Trophoblast cell (in vitro differentiated cells and primary cell): Measurements from ENCODE around the gene PRELID2.

Experiments used
- DNase-seq, 2 donors: peaks; one replicate each; pipeline ENCODE4 v3.0.0-alpha.2; 2016
- H2AFZ ChIP-seq: 2 replicates; pipeline ENCODE4 v1.6.1; 2013; ENCODE audit warnings: low read length, moderate library complexity, mild to moderate bottlenecking; ENCODE audit not compliant: insufficient read depth, poor library complexity
- H2AK5ac ChIP-seq: 2 replicates; pipeline ENCODE4 v1.6.1; 2013; ENCODE audit warnings: mild to moderate bottlenecking, low read length
- H2BK120ac ChIP-seq: 2 replicates; pipeline ENCODE4 v1.6.1; 2013; ENCODE audit warnings: low read length, mild to moderate bottlenecking, moderate library complexity; ENCODE audit not compliant: insufficient read depth, poor library complexity
- H2BK12ac ChIP-seq: 2 replicates; pipeline ENCODE4 v1.6.1; 2013; ENCODE audit warnings: mild to moderate bottlenecking, low read length, moderate library complexity
- H2BK5ac ChIP-seq: 2 replicates; pipeline ENCODE4 v1.6.1; 2013; ENCODE audit warnings: low read length, low read depth, moderate library complexity, mild to moderate bottlenecking; ENCODE audit not compliant: poor library complexity
- H3K14ac ChIP-seq: 2 replicates; pipeline ENCODE4 v1.6.1; 2013; ENCODE audit warnings: mild to moderate bottlenecking, low read length
- H3K18ac ChIP-seq: 2 replicates; pipeline ENCODE4 v1.6.1; 2013; ENCODE audit warnings: mild to moderate bottlenecking, low read length
- H3K23ac ChIP-seq: 2 replicates; pipeline ENCODE4 v1.6.1; 2013; ENCODE audit warnings: low read length
- H3K27ac ChIP-seq: 2 replicates; pipeline ENCODE4 v1.5.1; 2013; ENCODE audit warnings: low read depth, mild to moderate bottlenecking, inconsistent platforms, low read length, moderate library complexity
- H3K27me3 ChIP-seq: 2 replicates; pipeline ENCODE4 v1.6.1; 2013; ENCODE audit warnings: inconsistent platforms, mild to moderate bottlenecking, low read length, moderate library complexity; ENCODE audit not compliant: insufficient read depth
- H3K36me3 ChIP-seq, 2 experiments: 1 replicate in 1 of 2; 2 replicates in 1 of 2; pipeline ENCODE4 v1.6.1; 2013; ENCODE audit warnings: low read length in 2 of 2, mild to moderate bottlenecking in 2 of 2, moderate library complexity in 1 of 2; ENCODE audit not compliant: insufficient read depth in 2 of 2, control insufficient read depth in 1 of 2
- H3K4ac ChIP-seq: 2 replicates; pipeline ENCODE4 v1.6.1; 2013; ENCODE audit warnings: low read depth, mild to moderate bottlenecking, low read length, moderate library complexity
- H3K4me1 ChIP-seq, 2 experiments: 1 replicate in 1 of 2; 2 replicates in 1 of 2; pipeline ENCODE4 v1.6.1; 2013; ENCODE audit warnings: low read length in 2 of 2, mild to moderate bottlenecking in 2 of 2, moderate library complexity in 1 of 2; ENCODE audit not compliant: insufficient read depth in 2 of 2, control insufficient read depth in 1 of 2
- H3K4me2 ChIP-seq: 2 replicates; pipeline ENCODE4 v1.6.1; 2013; ENCODE audit warnings: inconsistent platforms, mild to moderate bottlenecking, low read length, moderate library complexity
- H3K4me3 ChIP-seq: 2 replicates; pipeline ENCODE4 v1.5.1; 2013; ENCODE audit warnings: mild to moderate bottlenecking, low read depth, low read length, inconsistent platforms
- H3K79me1 ChIP-seq: one replicate; pipeline ENCODE4 v1.6.1; 2013; ENCODE audit warnings: low read length
- H3K79me2 ChIP-seq: 2 replicates; pipeline ENCODE4 v1.6.1; 2013; ENCODE audit warnings: low read length, mild to moderate bottlenecking; ENCODE audit not compliant: control insufficient read depth, insufficient read depth, poor library complexity
- H3K9ac ChIP-seq: 2 replicates; pipeline ENCODE4 v1.6.1; 2013; ENCODE audit warnings: mild to moderate bottlenecking, low read length
- H3K9me3 ChIP-seq: 2 replicates; pipeline ENCODE4 v1.6.1; 2013; ENCODE audit warnings: low read depth, mild to moderate bottlenecking, control low read depth, inconsistent platforms, low read length; ENCODE audit not compliant: insufficient read depth
- H4K12ac ChIP-seq: 2 replicates; pipeline ENCODE4 v1.6.1; 2013; ENCODE audit warnings: low read depth, mild to moderate bottlenecking, low read length, moderate library complexity
- H4K8ac ChIP-seq: 2 replicates; pipeline ENCODE4 v1.6.1; 2013; ENCODE audit warnings: low read depth, mild to moderate bottlenecking, low read length, moderate library complexity
- H4K91ac ChIP-seq: one replicate; pipeline ENCODE4 v1.6.1; 2013; ENCODE audit warnings: low read depth, mild to moderate bottlenecking, low read length, moderate library complexity
- WGBS: extraction: QIAGEN DNeasy Blood & Tissue Kit; methylation state at CpG from one replicate; pipeline ENCODE4 v1.1.7; 2013; ENCODE audit warnings: missing lambda C conversion rate; ENCODE audit not compliant: insufficient read length, insufficient coverage; ENCODE audit errors: extremely low coverage; 5-methylcytosine and 5-hydroxymethylcytosine counted together

PRELID2 gene

GRCh38 chr5:145712245-145712644, 122.9 kb downstream of the PRELID2 start:
- H2AFZ ChIP-seq, result no peak overlapping the region
- no peak overlapping the region for H2BK5ac ChIP-seq
- H4K91ac ChIP-seq, result no peak overlapping the region
- H3K9me3 ChIP-seq, result no peaks in the 10 kb centered on the region
- no peak overlapping the region for H3K18ac ChIP-seq
- no peaks in the 10 kb centered on the region for H3K36me3 ChIP-seq
- DNase-seq, result no peak
- H3K4me2 ChIP-seq, result no peak overlapping the region
- no peak overlapping the region for H2BK12ac ChIP-seq
- no CpG with 5 or more reads among the region's 2 CpGs for WGBS
- no peak overlapping the region for H3K27ac ChIP-seq
- H3K79me2 ChIP-seq, result no peaks in the 10 kb centered on the region
- H2BK120ac ChIP-seq, result no peak overlapping the region
- H3K23ac ChIP-seq, result no peak overlapping the region
- no peak overlapping the region for H2AK5ac ChIP-seq
- no peak overlapping the region for H3K4ac ChIP-seq
- no peak overlapping the region for H3K4me3 ChIP-seq
- no peaks in the 10 kb centered on the region for H3K79me1 ChIP-seq
- H4K12ac ChIP-seq, result no peak overlapping the region
- no peak overlapping the region for H3K9ac ChIP-seq
- H4K8ac ChIP-seq, result no peak overlapping the region
- H3K27me3 ChIP-seq, result no peaks in the 10 kb centered on the region
- H3K4me1 ChIP-seq, result no peaks in the 10 kb centered on the region
- H3K14ac ChIP-seq, result no peak overlapping the region

GRCh38 chr5:145711417-145711816, 123.7 kb downstream of the PRELID2 start:
- Histone ChIP-seq H3K23ac (no peak overlapping the region), H3K9ac (no peak overlapping the region), H3K4me3 (no peak overlapping the region), H2AFZ (no peak overlapping the region), H2BK5ac (no peak overlapping the region), H2AK5ac (no peak overlapping the region), H3K36me3 (no peaks in the 10 kb centered on the region), H3K79me1 (no peaks in the 10 kb centered on the region), H4K91ac (no peak overlapping the region), H2BK120ac (no peak overlapping the region), H4K8ac (no peak overlapping the region), H3K9me3 (no peaks in the 10 kb centered on the region), H3K14ac (no peak overlapping the region), H3K4me2 (no peak overlapping the region), H3K79me2 (no peaks in the 10 kb centered on the region), H3K27ac (no peak overlapping the region), H3K27me3 (no peaks in the 10 kb centered on the region), H3K4ac (no peak overlapping the region), H3K18ac (no peak overlapping the region), H4K12ac (no peak overlapping the region), H3K4me1 (no peaks in the 10 kb centered on the region), H2BK12ac (no peak overlapping the region)
- DNase-seq, result no peak
- WGBS, result no CpG with 5 or more reads among the region's 3 CpGs
